Stomach (tissue), 4 donors: ENCODE results near the gene DPF3.

Source experiments
- CTCF ChIP-seq, 7 experiments: fragments of 450-650 bp in 4 of 7; fragments of 200-600 bp in 3 of 7; sonication (generic) in 3 of 7; IDR thresholded peaks; one replicate each; pipeline ENCODE4 v1.5.1; 2016 to 2019; ENCODE audit warnings: antibody characterized with exemption in 7 of 7, control low read depth in 2 of 7, mild to moderate bottlenecking in 1 of 7
- POLR2AphosphoS5 ChIP-seq, 3 donors: sonication (generic); formaldehyde crosslinking; IDR thresholded peaks; one replicate each; pipeline ENCODE4 v1.6.1; 2016; ENCODE audit warnings: antibody characterized with exemption in 3 of 3

- no peak for TF ChIP-seq POLR2AphosphoS5 (IDR thresholded peaks at IDR 0.05)
- TF ChIP-seq CTCF (IDR thresholded peaks at IDR 0.05), result no peak
These were observed 286.3 kb downstream of the DPF3 start for GRCh38 chr14:72607386-72608130.
